ENCODE results near the gene ZSWIM1.

- peak; percentile 14 to 76 for TF ChIP-seq POLR2A (IDR thresholded peaks at IDR 0.05)
- TF ChIP-seq, protein P1, sequence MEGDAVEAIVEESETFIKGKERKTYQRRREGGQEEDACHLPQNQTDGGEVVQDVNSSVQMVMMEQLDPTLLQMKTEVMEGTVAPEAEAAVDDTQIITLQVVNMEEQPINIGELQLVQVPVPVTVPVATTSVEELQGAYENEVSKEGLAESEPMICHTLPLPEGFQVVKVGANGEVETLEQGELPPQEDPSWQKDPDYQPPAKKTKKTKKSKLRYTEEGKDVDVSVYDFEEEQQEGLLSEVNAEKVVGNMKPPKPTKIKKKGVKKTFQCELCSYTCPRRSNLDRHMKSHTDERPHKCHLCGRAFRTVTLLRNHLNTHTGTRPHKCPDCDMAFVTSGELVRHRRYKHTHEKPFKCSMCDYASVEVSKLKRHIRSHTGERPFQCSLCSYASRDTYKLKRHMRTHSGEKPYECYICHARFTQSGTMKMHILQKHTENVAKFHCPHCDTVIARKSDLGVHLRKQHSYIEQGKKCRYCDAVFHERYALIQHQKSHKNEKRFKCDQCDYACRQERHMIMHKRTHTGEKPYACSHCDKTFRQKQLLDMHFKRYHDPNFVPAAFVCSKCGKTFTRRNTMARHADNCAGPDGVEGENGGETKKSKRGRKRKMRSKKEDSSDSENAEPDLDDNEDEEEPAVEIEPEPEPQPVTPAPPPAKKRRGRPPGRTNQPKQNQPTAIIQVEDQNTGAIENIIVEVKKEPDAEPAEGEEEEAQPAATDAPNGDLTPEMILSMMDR (IDR thresholded peaks at IDR 0.05) = no peak
These were observed 10.3 kb downstream of the ZSWIM1 start, which contains the start of the genes CTSA and NEURL2 for GRCh38 chr20:45890985-45891983.
